Neural cell (in vitro differentiated cells): ENCODE data around the gene ZFPL1. TPM values are rescaled to one million over a fixed set of nuclear protein-coding genes. Genes with fewer than 3 reads are reported as not detected.
A peak's percentile ranks its signal among the peaks of the same experiment; 100 is the strongest.

Experiments
- H2AFZ ChIP-seq: fragments of 200-600, 300-800 bp; sonication (generic), shearing (Covaris generic); 2 replicates; pipeline ENCODE4 v1.6.0; 2014; ENCODE audit warnings: low read depth, mild to moderate bottlenecking, antibody characterized with exemption, low read length, moderate library complexity
- H3F3A ChIP-seq: fragments of 200-600 bp; shearing (Covaris generic); 2 replicates; pipeline ENCODE4 v1.6.1; 2016; ENCODE audit warnings: mild to moderate bottlenecking, moderate library complexity, mixed read lengths, antibody characterized with exemption, low read length; ENCODE audit not compliant: insufficient read depth, poor library complexity, severe bottlenecking
- H3K27ac ChIP-seq: fragments of 200-600, 300-800 bp; sonication (generic), shearing (Covaris generic); 2 replicates; pipeline ENCODE4 v1.5.1; 2014; ENCODE audit warnings: mild to moderate bottlenecking, low read length, moderate library complexity
- H3K27me3 ChIP-seq: fragments of 300-800, 200-600 bp; sonication (generic), shearing (Covaris generic); 2 replicates; pipeline ENCODE4 v1.6.0; 2014; ENCODE audit warnings: mild to moderate bottlenecking, low read depth, low read length, moderate library complexity; ENCODE audit not compliant: insufficient read depth
- H3K36me3 ChIP-seq: fragments of 300-800, 200-600 bp; sonication (generic), shearing (Covaris generic); 2 replicates; pipeline ENCODE4 v1.5.1; 2014; ENCODE audit warnings: mild to moderate bottlenecking, antibody characterized with exemption, low read length, moderate library complexity; ENCODE audit not compliant: insufficient read depth
- H3K4me2 ChIP-seq: fragments of 300-800, 200-600 bp; sonication (generic), shearing (Covaris generic); 2 replicates; pipeline ENCODE4 v1.6.0; 2014; ENCODE audit warnings: mild to moderate bottlenecking, low read length
- H3K4me3 ChIP-seq: fragments of 300-800, 200-600 bp; sonication (generic), shearing (Covaris generic); 2 replicates; pipeline ENCODE4 v1.5.1; 2014; ENCODE audit warnings: mild to moderate bottlenecking, low read length, moderate library complexity
- H3K79me2 ChIP-seq: fragments of 200-600 bp; shearing (Covaris generic); replicated peaks from 2 replicates; pipeline ENCODE4 v1.6.0; 2014; ENCODE audit warnings: mild to moderate bottlenecking, low read length, moderate library complexity; ENCODE audit not compliant: insufficient read depth
- H3K9ac ChIP-seq: fragments of 300-800, 200-600 bp; sonication (generic), shearing (Covaris generic); 2 replicates; pipeline ENCODE4 v1.6.1; 2016; ENCODE audit warnings: mild to moderate bottlenecking, low read length, mixed read lengths
- H3K9me2 ChIP-seq: fragments of 200-600 bp; shearing (Covaris generic); 2 replicates; pipeline ENCODE4 v1.6.1; 2016; ENCODE audit warnings: mild to moderate bottlenecking, low read length, mixed read lengths; ENCODE audit not compliant: insufficient read depth
- H3K9me3 ChIP-seq: fragments of 200-600, 300-800 bp; sonication (generic), shearing (Covaris generic); 2 replicates; pipeline ENCODE4 v1.6.1; 2016; ENCODE audit warnings: mild to moderate bottlenecking, mixed run types, low read length, moderate library complexity, mixed read lengths
- H4K20me1 ChIP-seq: fragments of 200-600 bp; shearing (Covaris generic); 2 replicates; pipeline ENCODE4 v1.6.1; 2016; ENCODE audit warnings: mild to moderate bottlenecking, mixed run types; ENCODE audit not compliant: insufficient read depth
- CTCF ChIP-seq: fragments of 450-650 bp; IDR thresholded peaks from 2 replicates; pipeline ENCODE4 v1.5.1; 2014; ENCODE audit warnings: antibody characterized with exemption, mild to moderate bottlenecking, moderate library complexity; ENCODE audit not compliant: poor library complexity, severe bottlenecking
- EP300 ChIP-seq: fragments of 450-650 bp; conservative IDR thresholded peaks from 2 replicates; pipeline ENCODE4 v1.6.1; 2014; ENCODE audit warnings: antibody characterized with exemption, mild to moderate bottlenecking, moderate library complexity; ENCODE audit not compliant: poor library complexity, severe bottlenecking
- EZH2 ChIP-seq: fragments of 200-600, 300-800 bp; shearing (Covaris generic), sonication (generic); IDR thresholded peaks from 2 replicates; pipeline ENCODE4 v1.6.1; 2014; ENCODE audit warnings: antibody characterized with exemption, low read length, borderline replicate concordance, mild to moderate bottlenecking; ENCODE audit not compliant: insufficient read depth, poor library complexity, severe bottlenecking
- MXI1 ChIP-seq: fragments of 450-650 bp; conservative IDR thresholded peaks from 2 replicates; pipeline ENCODE4 v1.6.1; 2014; ENCODE audit warnings: antibody characterized with exemption, mild to moderate bottlenecking; ENCODE audit not compliant: poor library complexity, severe bottlenecking
- POLR2AphosphoS5 ChIP-seq: IDR thresholded peaks from 2 replicates; pipeline ENCODE4 v1.6.1; 2012
- RAD21 ChIP-seq: fragments of 450-650 bp; conservative IDR thresholded peaks from 2 replicates; pipeline ENCODE4 v1.6.1; 2014; ENCODE audit warnings: antibody characterized with exemption, mild to moderate bottlenecking, moderate library complexity
- REST ChIP-seq: IDR thresholded peaks from 2 replicates; pipeline ENCODE4 v1.6.1; 2012; ENCODE audit warnings: borderline replicate concordance
- SMC3 ChIP-seq: fragments of 450-650 bp; conservative IDR thresholded peaks from 2 replicates; pipeline ENCODE4 v1.6.1; 2014; ENCODE audit warnings: antibody characterized with exemption, mild to moderate bottlenecking, moderate library complexity; ENCODE audit not compliant: poor library complexity
- TAF1 ChIP-seq: IDR thresholded peaks from 2 replicates; pipeline ENCODE4 v1.6.1; 2012; ENCODE audit warnings: low read depth
- polyA plus RNA-seq: library from polyadenylated mRNA; depleted of rRNA; stranded (reverse); fragments of >200 nt; gene quantifications from 2 replicates; pipeline ENCODE4 v1.2.3, GENCODE V29; 2014

The ZFPL1 gene
- polyA plus RNA-seq, 1 donor from 2014 or later = 42.0 TPM

GRCh38 chr11:65115361-65116082 lies 31.5 kb downstream of the ZFPL1 start:
- Histone ChIP-seq H3K36me3 (peaks cover 3% of the 10 kb centered on the region), H3F3A (no peaks in the 10 kb centered on the region), H3K4me3 (peak overlapping the region; percentile 97), H3K9ac (no peak overlapping the region), H3K79me2 (peaks cover 27% of the 10 kb centered on the region), H3K27ac (no peak overlapping the region), H2AFZ (no peak overlapping the region), H3K4me2 (no peak overlapping the region), H4K20me1 (no peaks in the 10 kb centered on the region), H3K9me3 (no peaks in the 10 kb centered on the region), H3K27me3 (no peaks in the 10 kb centered on the region), H3K9me2 (no peaks in the 10 kb centered on the region)
- TF ChIP-seq MXI1 = no peak
- no peak for TF ChIP-seq EP300
- no peak for TF ChIP-seq SMC3
- no peak for TF ChIP-seq REST
- peak; percentile 28 for TF ChIP-seq POLR2AphosphoS5
- TF ChIP-seq TAF1 = no peak
- TF ChIP-seq EZH2 = no peak

- H3K9me2 ChIP-seq = no peaks in the 10 kb centered on the region
- TF ChIP-seq POLR2AphosphoS5 = no peak
- TF ChIP-seq EP300 = no peak
- no peak for TF ChIP-seq SMC3
- no peak for TF ChIP-seq MXI1
- no peak for TF ChIP-seq RAD21
- no peak for TF ChIP-seq TAF1
- TF ChIP-seq EZH2 = no peak
- TF ChIP-seq CTCF = no peak
- no peak for TF ChIP-seq REST
- H3K36me3 ChIP-seq = peaks cover 10% of the 10 kb centered on the region
- H3K9ac ChIP-seq = peak overlapping the region; percentile 79
- H3K9me3 ChIP-seq = no peaks in the 10 kb centered on the region
- peak overlapping the region; percentile 97 for H3K4me3 ChIP-seq
- H3F3A ChIP-seq = no peaks in the 10 kb centered on the region
- H3K27ac ChIP-seq = peak overlapping the region; percentile 71
- peak overlapping the region; percentile 82 for H3K4me2 ChIP-seq
- H3K27me3 ChIP-seq = no peaks in the 10 kb centered on the region
- H4K20me1 ChIP-seq = no peaks in the 10 kb centered on the region
- peaks cover 36% of the 10 kb centered on the region for H3K79me2 ChIP-seq
- no peak overlapping the region for H2AFZ ChIP-seq
Observed at GRCh38 chr11:65116370-65117205, 32.6 kb downstream of the ZFPL1 start.
